Measurements from ENCODE around the gene INPP5A.
"Not testable (repeated sequence)": the region's sequence is repeated elsewhere in the genome, so short reads cannot be mapped to it uniquely, and the experiment has no call there.

Gene INPP5A

DNA sequence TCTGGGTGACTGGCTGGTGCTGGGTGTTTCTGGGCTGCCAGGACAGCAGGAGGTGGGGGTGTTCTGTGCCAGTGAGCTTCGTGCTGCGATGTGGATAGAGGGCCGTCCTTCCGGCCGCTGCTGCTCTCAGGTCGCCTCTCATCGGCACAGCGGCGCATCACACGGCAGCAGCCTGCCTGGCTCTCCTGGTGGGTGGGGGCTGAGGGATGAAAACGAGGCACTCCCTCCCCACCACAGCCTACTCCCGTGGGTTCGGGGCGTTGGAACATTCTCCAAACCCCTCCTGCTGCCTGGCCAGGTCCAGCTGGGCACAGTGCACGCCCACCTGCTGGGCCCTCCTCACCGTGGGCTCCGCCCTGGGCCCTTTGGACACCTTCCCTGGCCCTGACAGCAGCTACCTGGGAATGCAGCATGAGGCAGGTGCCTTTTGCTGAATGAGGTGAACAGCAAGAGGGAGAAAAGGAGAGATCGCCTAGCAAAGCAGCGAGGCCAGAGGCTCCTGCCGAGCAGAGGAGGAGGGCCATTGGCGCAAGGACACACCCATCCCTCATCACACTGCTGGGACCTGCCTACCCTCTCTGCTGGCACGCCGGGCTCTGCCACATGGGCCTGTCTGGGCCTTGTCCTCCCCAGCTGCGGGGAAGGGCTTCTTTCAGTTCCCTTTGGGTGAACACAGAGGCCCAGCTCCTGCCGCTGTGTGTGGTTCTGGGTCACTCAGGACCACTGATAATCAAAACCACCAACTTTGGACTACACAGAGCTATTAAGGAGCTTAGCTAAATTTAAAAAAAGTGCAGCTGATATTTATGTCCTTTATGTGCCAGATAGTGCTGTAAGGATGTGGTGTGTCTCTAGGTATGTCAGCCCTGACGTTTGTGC is 33.4 kb downstream of the INPP5A start:
- peak; percentile 51 for DNase-seq (ENCODE audit: insufficient read length, low spot score)
- FAIRE-seq = no peak
- TF ChIP-seq PAX5 (IDR thresholded peaks at IDR 0.05; ENCODE audit: insufficient read depth, low read length, severe bottlenecking) (no peak), POLR2A (IDR thresholded peaks at IDR 0.05; ENCODE audit: low read depth, low read length) (0 out of 2 replicates have a peak, but pooled peaks have one; percentile 4), POLR2AphosphoS5 (IDR thresholded peaks at IDR 0.05; ENCODE audit: low read depth, low read length) (no peak), SPI1 (IDR thresholded peaks at IDR 0.05; ENCODE audit: low read depth, low read length) (peak; percentile 87), TAF1 (IDR thresholded peaks at IDR 0.05; ENCODE audit: low read depth, low read length) (no peak), POU2F2 (IDR thresholded peaks at IDR 0.05; ENCODE audit: low read depth, low read length) (no peak)

DNA sequence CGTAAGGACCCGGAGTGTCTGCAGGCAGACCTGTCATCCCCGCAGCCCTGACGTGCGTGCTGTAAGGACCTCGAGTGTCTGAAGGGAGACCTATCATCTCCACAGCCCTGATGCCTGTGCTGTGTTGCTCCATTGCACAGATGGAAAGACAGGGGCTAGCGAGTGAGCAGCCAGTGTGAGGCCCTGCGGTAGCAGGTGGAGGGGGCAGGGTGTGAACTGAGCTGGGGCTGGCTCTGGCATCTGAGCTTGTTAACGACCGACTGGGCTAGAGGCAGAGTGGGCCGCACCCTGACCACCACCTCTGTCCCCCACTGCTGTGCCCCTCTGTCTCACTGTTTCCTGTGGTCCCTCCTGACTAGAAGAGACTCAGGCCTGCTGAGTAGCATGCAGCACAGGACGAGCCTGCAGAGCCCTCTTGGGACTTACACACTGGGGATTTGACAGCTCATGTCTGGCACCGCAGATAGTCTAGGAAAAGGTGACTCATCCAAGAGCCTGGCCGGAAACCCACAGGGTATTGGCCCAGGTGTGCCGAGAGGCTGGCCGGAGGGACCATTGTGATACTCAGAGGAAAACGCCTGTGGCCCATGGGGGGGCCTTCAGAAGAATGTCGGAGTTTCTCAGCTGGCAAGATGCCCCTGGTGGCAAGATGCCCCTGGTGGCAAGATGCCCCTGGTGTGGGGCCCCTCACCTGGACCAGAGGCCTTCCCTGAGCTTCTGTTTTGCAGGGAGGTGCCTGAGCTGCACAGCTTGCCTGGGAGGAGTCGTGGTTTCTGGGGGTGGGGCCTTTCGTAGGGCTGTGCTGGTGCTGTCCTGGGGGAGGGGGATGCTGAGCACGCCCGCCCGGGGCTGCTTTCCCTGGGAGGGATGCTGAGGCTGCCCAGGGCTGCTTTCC is 34.3 kb downstream of the INPP5A start:
- peak; percentile 72 for TF ChIP-seq POU2F2 (IDR thresholded peaks at IDR 0.05; ENCODE audit: low read depth, low read length)
- TF ChIP-seq POLR2A (IDR thresholded peaks at IDR 0.05; ENCODE audit: low read depth, low read length) = peak; percentile 23; the same call in 1 of the 2 replicates
- TF ChIP-seq PAX5 (IDR thresholded peaks at IDR 0.05; ENCODE audit: insufficient read depth, low read length, severe bottlenecking) = no peak
- peak; percentile 39 for TF ChIP-seq TAF1 (IDR thresholded peaks at IDR 0.05; ENCODE audit: low read depth, low read length)
- DNase-seq (ENCODE audit: insufficient read length, low spot score) = peak; percentile 63
- peak; percentile 96 for FAIRE-seq

- TF ChIP-seq POLR2AphosphoS5 (IDR thresholded peaks at IDR 0.05; ENCODE audit: low read depth, low read length) (no peak; the same call in 1 of the 2 replicates), SPI1 (IDR thresholded peaks at IDR 0.05; ENCODE audit: low read depth, low read length) (no peak), TAF1 (IDR thresholded peaks at IDR 0.05; ENCODE audit: low read depth, low read length) (no peak), POLR2A (IDR thresholded peaks at IDR 0.05; ENCODE audit: low read depth, low read length) (no peak), POU2F2 (IDR thresholded peaks at IDR 0.05; ENCODE audit: low read depth, low read length) (no peak), PAX5 (IDR thresholded peaks at IDR 0.05; ENCODE audit: insufficient read depth, low read length, severe bottlenecking) (no peak)
- DNase-seq (ENCODE audit: insufficient read length, low spot score) = no peak
- no peak for FAIRE-seq
Measured at GRCh38 chr10:132572545-132572937, 35.0 kb downstream of the INPP5A start.

DNA sequence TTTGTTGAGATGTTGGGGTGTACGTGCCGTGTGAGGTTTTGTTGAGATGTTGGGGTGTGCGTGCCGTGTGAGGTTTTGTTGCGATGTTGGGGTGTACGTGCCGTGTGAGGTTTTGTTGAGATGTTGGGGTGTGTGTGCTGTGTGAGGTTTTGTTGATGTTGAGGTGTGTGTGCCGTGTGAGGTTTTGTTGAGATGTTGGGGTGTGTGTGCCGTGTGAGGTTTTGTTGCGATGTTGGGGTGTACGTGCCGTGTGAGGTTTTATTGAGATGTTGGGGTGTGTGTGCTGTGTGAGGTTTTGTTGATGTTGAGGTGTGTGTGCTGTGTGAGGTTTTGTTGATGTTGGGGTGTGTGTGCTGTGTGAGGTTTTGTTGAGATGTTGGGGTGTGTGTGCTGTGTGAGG is 35.4 kb downstream of the INPP5A start:
- not testable (repeated sequence) for DNase-seq (ENCODE audit: insufficient read length, low spot score)
- peak; percentile 50 for FAIRE-seq

DNA sequence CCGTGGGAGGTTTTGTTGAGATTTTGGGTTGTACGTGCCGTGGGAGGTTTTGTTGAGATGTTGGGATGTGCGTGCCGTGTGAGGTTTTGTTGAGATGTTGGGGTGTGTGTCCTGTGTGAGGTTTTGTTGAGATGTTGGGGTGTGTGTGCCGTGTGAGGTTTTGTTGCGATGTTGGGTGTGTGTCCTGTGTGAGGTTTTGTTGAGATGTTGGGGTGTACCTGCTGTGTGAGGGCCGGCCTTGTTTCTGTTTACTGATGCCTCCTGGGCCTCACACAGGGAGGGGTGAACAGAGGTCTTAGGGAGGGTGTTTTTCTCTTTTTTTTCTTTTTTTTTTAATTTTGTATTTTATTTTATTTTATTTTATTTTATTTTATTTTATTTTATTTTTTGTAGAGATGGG is 36.7 kb downstream of the INPP5A start:
- FAIRE-seq = peak; percentile 71
- TF ChIP-seq SPI1 (IDR thresholded peaks at IDR 0.05; ENCODE audit: low read depth, low read length) = no peak
- no peak for TF ChIP-seq PAX5 (IDR thresholded peaks at IDR 0.05; ENCODE audit: insufficient read depth, low read length, severe bottlenecking)

DNA sequence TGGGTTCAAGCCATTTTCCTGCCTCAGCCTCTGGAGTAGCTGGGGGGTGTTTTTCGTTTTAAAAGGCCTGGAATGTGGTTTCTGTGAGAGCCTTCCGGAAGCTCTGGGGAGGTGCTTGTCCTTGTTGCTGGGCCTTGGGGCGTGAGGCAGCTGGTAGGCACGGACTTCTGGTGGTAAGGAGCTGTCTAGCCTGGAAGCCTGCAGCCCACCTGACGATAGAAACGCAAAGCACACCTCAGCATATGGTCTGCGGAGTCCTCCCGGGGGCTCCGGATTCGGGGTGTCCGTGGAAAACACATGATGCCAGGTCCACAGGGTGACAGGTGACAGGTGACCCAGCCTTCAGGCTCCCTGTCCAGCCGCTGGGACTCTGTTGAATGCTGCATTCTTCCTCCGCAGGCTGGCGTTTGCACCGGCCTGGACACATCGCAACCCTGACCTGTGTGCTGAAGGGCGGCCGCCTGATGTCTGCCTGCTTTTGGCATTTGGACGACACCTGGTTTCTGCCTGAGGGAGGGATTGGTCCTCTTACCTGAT is 37.3 kb downstream of the INPP5A start:
- DNase-seq (ENCODE audit: insufficient read length, low spot score) = no peak
- TF ChIP-seq POU2F2 (IDR thresholded peaks at IDR 0.05; ENCODE audit: low read depth, low read length) = no peak
- no peak for FAIRE-seq

More for the DNA sequence above, 36.7 kb downstream of the INPP5A start:
- no peak for DNase-seq (ENCODE audit: insufficient read length, low spot score)

GRCh38 chr10:132575320-132576201 is 38.0 kb downstream of the INPP5A start:
- peak; percentile 87 for FAIRE-seq

DNA sequence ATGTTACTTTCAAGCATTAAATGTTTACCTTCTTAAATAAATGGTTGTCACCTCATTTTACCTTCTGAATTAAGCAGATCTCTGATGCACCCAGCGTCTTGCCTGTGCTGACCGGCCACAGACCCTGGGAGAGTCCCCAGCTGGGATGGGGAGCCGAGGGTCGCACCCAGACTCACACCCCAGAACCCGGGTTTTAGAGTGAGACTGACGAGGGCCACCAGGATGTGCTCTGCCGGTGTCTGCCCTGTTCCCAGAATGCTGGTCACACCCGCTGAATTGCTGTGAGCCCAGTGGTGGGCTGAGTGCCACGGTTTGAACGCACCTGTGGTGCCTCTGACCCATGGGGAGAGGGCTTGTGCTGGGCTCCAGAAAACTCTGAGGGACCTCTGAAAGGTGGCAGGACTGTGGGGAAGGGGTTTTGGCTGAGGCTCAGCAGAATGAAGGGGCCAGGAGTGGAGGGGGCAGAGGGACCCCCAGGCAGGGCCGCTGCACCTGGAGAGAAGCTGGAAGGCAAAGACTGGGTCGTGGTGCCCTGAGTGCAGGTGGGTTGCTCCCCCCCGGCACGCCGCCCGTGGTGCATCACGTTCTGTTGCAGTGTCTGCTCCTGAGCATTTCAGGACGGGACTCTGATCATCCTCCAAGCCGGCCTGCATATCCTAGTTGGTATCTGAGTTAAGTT is 39.2 kb downstream of the INPP5A start:
- no peak for DNase-seq (ENCODE audit: insufficient read length, low spot score)
- no peak for TF ChIP-seq POU2F2 (IDR thresholded peaks at IDR 0.05; ENCODE audit: low read depth, low read length)
- TF ChIP-seq POLR2AphosphoS5 (IDR thresholded peaks at IDR 0.05; ENCODE audit: low read depth, low read length) = no peak
- no peak for TF ChIP-seq TAF1 (IDR thresholded peaks at IDR 0.05; ENCODE audit: low read depth, low read length)
- no peak for TF ChIP-seq SPI1 (IDR thresholded peaks at IDR 0.05; ENCODE audit: low read depth, low read length)
- TF ChIP-seq PAX5 (IDR thresholded peaks at IDR 0.05; ENCODE audit: insufficient read depth, low read length, severe bottlenecking) = no peak
- TF ChIP-seq POLR2A (IDR thresholded peaks at IDR 0.05; ENCODE audit: low read depth, low read length) = no peak
- no peak for FAIRE-seq

More at GRCh38 chr10:132575320-132576201, 38.0 kb downstream of the INPP5A start:
- DNase-seq (ENCODE audit: insufficient read length, low spot score) = peak; percentile 46
- TF ChIP-seq SPI1 (IDR thresholded peaks at IDR 0.05; ENCODE audit: low read depth, low read length) (peak; percentile 89), POLR2A (IDR thresholded peaks at IDR 0.05; ENCODE audit: low read depth, low read length) (0 out of 2 replicates have a peak, but pooled peaks have one; percentile 30), POU2F2 (IDR thresholded peaks at IDR 0.05; ENCODE audit: low read depth, low read length) (no peak)
